Liver (tissue), 9 donors: ENCODE results near the gene ADCY2. TPM values are rescaled to one million over a fixed set of nuclear protein-coding genes. Genes with fewer than 3 reads are reported as not detected.

ENCODE experiments used
- DNase-seq: peaks from one replicate; pipeline ENCODE4 v3.0.0-alpha.2; 2017; ENCODE audit warnings: low spot score
- H3K27ac ChIP-seq, 2 donors: one replicate each; pipeline ENCODE4 v1.7.0; 2013; ENCODE audit warnings: inconsistent platforms in 2 of 2, low read length in 2 of 2, control low read depth in 1 of 2, low read depth in 1 of 2, mild to moderate bottlenecking in 1 of 2
- H3K27me3 ChIP-seq, 4 donors: one replicate each; pipeline versions ENCODE4 v1.6.1 to v1.7.0; 2013; ENCODE audit warnings: low read length in 3 of 4, inconsistent platforms in 1 of 4, mild to moderate bottlenecking in 1 of 4, moderate library complexity in 1 of 4; ENCODE audit not compliant: control insufficient read depth in 4 of 4, insufficient read depth in 4 of 4
- H3K36me3 ChIP-seq, 4 donors: one replicate each; pipeline versions ENCODE4 v1.6.1 to v1.7.0; 2013; ENCODE audit warnings: low read length in 3 of 4, mild to moderate bottlenecking in 3 of 4, low read depth in 1 of 4, moderate library complexity in 1 of 4; ENCODE audit not compliant: control insufficient read depth in 4 of 4, insufficient read depth in 3 of 4
- H3K4me1 ChIP-seq, 4 donors: one replicate each; pipeline versions ENCODE4 v1.6.1 to v1.7.0; 2013; ENCODE audit warnings: low read length in 3 of 4, mild to moderate bottlenecking in 3 of 4, moderate library complexity in 1 of 4; ENCODE audit not compliant: control insufficient read depth in 4 of 4, insufficient read depth in 4 of 4
- H3K4me3 ChIP-seq, 3 donors: one replicate each; pipeline versions ENCODE4 v1.6.1 to v1.7.0; 2013; ENCODE audit warnings: low read length in 3 of 3, control low read depth in 1 of 3, low read depth in 1 of 3, mild to moderate bottlenecking in 1 of 3
- H3K9ac ChIP-seq, 2 donors: one replicate each; pipeline ENCODE4 v1.7.0; 2013; ENCODE audit warnings: low read length in 2 of 2, mild to moderate bottlenecking in 2 of 2, moderate library complexity in 2 of 2, control low read depth in 1 of 2, low read depth in 1 of 2
- H3K9me3 ChIP-seq, 4 donors: one replicate each; pipeline versions ENCODE4 v1.6.1 to v1.7.0; 2013; ENCODE audit warnings: low read length in 3 of 4; ENCODE audit not compliant: control insufficient read depth in 4 of 4
- ATF3 ChIP-seq: IDR thresholded peaks from 2 replicates; pipeline ENCODE4 v1.6.1; 2016; ENCODE audit warnings: antibody characterized with exemption
- CTCF ChIP-seq: fragments of 150-350 bp; IDR thresholded peaks from 2 replicates; pipeline ENCODE4 v1.5.1; 2017; ENCODE audit warnings: improper control_type of control experiment, low read depth, low read length; ENCODE audit not compliant: missing input control
- EGR1 ChIP-seq, 2 donors: IDR thresholded peaks; 2 replicates each; pipeline ENCODE4 v1.6.1; 2016 to 2018; ENCODE audit warnings: antibody characterized with exemption in 2 of 2, low read depth in 2 of 2
- FOXA1 ChIP-seq: IDR thresholded peaks from 2 replicates; pipeline ENCODE4 v1.6.1; 2016; ENCODE audit warnings: antibody characterized with exemption
- FOXA2 ChIP-seq: IDR thresholded peaks from 2 replicates; pipeline ENCODE4 v1.6.1; 2016; ENCODE audit warnings: antibody characterized with exemption
- HNF4A ChIP-seq, 2 donors: conservative IDR thresholded peaks; 2 replicates each; pipeline ENCODE4 v1.6.1; 2016; ENCODE audit warnings: antibody characterized with exemption in 2 of 2, mild to moderate bottlenecking in 2 of 2
- HNF4G ChIP-seq: IDR thresholded peaks from 2 replicates; pipeline ENCODE4 v1.6.1; 2016; ENCODE audit warnings: antibody characterized with exemption
- JUND ChIP-seq, 2 donors: IDR thresholded peaks; 2 replicates each; pipeline ENCODE4 v1.6.1; 2016; ENCODE audit warnings: antibody characterized with exemption in 2 of 2
- MAX ChIP-seq: IDR thresholded peaks from 2 replicates; pipeline ENCODE4 v1.6.1; 2016; ENCODE audit warnings: antibody characterized with exemption
- NR2F2 ChIP-seq: IDR thresholded peaks from 2 replicates; pipeline ENCODE4 v1.6.1; 2016; ENCODE audit warnings: antibody characterized with exemption
- RAD21 ChIP-seq, 2 donors: IDR thresholded peaks; 2 replicates each; pipeline ENCODE4 v1.6.1; 2016; ENCODE audit warnings: antibody characterized with exemption in 2 of 2, mild to moderate bottlenecking in 2 of 2
- REST ChIP-seq: IDR thresholded peaks from 2 replicates; pipeline ENCODE4 v1.6.1; 2016; ENCODE audit warnings: antibody characterized with exemption, mild to moderate bottlenecking
- RXRA ChIP-seq, 2 donors: IDR thresholded peaks; 2 replicates each; pipeline ENCODE4 v1.6.1; 2017 to 2018; ENCODE audit warnings: antibody characterized with exemption in 2 of 2, mild to moderate bottlenecking in 1 of 2
- SP1 ChIP-seq: IDR thresholded peaks from 2 replicates; pipeline ENCODE4 v1.6.1; 2018; ENCODE audit warnings: antibody characterized with exemption, mild to moderate bottlenecking
- TAF1 ChIP-seq: conservative IDR thresholded peaks from 2 replicates; pipeline ENCODE4 v1.6.1; 2016; ENCODE audit warnings: antibody characterized with exemption, mild to moderate bottlenecking
- ZBTB33 ChIP-seq: IDR thresholded peaks from 2 replicates; pipeline ENCODE4 v1.6.1; 2016; ENCODE audit warnings: antibody characterized with exemption
- WGBS: extraction: QIAGEN DNeasy Blood & Tissue Kit; methylation state at CpG from one replicate; pipeline ENCODE4 v1.1.7; 2013; 5-methylcytosine and 5-hydroxymethylcytosine counted together
- polyA plus RNA-seq, 2 donors: library from polyadenylated mRNA; stranded (reverse) in 1 of 2; unstranded in 1 of 2; fragments of 200-250 nt in 1 of 2; fragments of >200 nt in 1 of 2; fragmentation: Nextera tagmentation in 1 of 2; extraction: Ambion mirVana in 1 of 2; gene quantifications; one replicate each; pipeline versions ENCODE4 v1.2.1 to v1.2.3, GENCODE V29; 2013 to 2015
- total RNA-seq, 2 donors: library from RNA; depleted of rRNA; stranded (reverse); fragments of >200 nt; gene quantifications; one replicate each; pipeline ENCODE4 v1.2.3, GENCODE V29; 2014
- donor health status: healthy.
- donor health status: healthy.
- donor health status: healthy.
- donor health status: healthy.
- donor health status: healthy.

ADCY2 gene
- total and polyA plus RNA-seq, 4 donors = not detected

- Histone ChIP-seq H3K4me3 (no peak overlapping the region), H3K36me3 (no peaks in the 10 kb centered on the region), H3K27ac (no peak overlapping the region), H3K9me3 (no peaks in the 10 kb centered on the region), H3K4me1 (no peaks in the 10 kb centered on the region), H3K9ac (no peak overlapping the region), H3K27me3 (no peaks in the 10 kb centered on the region)
- TF ChIP-seq RAD21 (IDR thresholded peaks at IDR 0.05) (no peak), HNF4A (conservative IDR thresholded peaks at IDR 0.05) (no peak)
- WGBS = 49% methylated on average over 1 of the region's 1 CpG
- DNase-seq = no peak
Measured at GRCh38 chr5:7611518-7611917, 215.6 kb downstream of the ADCY2 start.

GRCh38 chr5:7615566-7616061 is 219.7 kb downstream of the ADCY2 start:
- no peak for DNase-seq
- Histone ChIP-seq H3K4me3 (no peak overlapping the region), H3K36me3 (no peaks in the 10 kb centered on the region), H3K27me3 (no peaks in the 10 kb centered on the region), H3K9ac (no peak overlapping the region), H3K9me3 (no peaks in the 10 kb centered on the region), H3K4me1 (no peaks in the 10 kb centered on the region), H3K27ac (no peak overlapping the region)
- 66% methylated on average over 2 of the region's 2 CpGs for WGBS
- TF ChIP-seq ATF3 = no peak
- no peak for TF ChIP-seq SP1
- TF ChIP-seq RAD21 (IDR thresholded peaks at IDR 0.05) = no peak
- no peak for TF ChIP-seq HNF4A (conservative IDR thresholded peaks at IDR 0.05)
- no peak for TF ChIP-seq JUND (IDR thresholded peaks at IDR 0.05)
- no peak for TF ChIP-seq NR2F2
- no peak for TF ChIP-seq FOXA2
- TF ChIP-seq TAF1 = no peak
- TF ChIP-seq MAX = no peak
- TF ChIP-seq ZBTB33 = no peak
- no peak for TF ChIP-seq REST
- no peak for TF ChIP-seq CTCF
- no peak for TF ChIP-seq FOXA1
- TF ChIP-seq HNF4G = no peak
- no peak for TF ChIP-seq EGR1 (IDR thresholded peaks at IDR 0.05; ENCODE audit: low read depth in 2 of 2)
- no peak for TF ChIP-seq RXRA (IDR thresholded peaks at IDR 0.05)
